GM10847 (cell line): Measurements from ENCODE around the gene KRTAP10-9.
"Not testable (repeated sequence)": the region's sequence is repeated elsewhere in the genome, so short reads cannot be mapped to it uniquely, and the experiment has no call there.

ENCODE experiments used
- POLR2A ChIP-seq: IDR thresholded peaks from 2 replicates; pipeline ENCODE4 v1.6.1; 2011; ENCODE audit not compliant: insufficient read length; ENCODE audit errors: extremely low read depth

The KRTAP10-9 gene

DNA sequence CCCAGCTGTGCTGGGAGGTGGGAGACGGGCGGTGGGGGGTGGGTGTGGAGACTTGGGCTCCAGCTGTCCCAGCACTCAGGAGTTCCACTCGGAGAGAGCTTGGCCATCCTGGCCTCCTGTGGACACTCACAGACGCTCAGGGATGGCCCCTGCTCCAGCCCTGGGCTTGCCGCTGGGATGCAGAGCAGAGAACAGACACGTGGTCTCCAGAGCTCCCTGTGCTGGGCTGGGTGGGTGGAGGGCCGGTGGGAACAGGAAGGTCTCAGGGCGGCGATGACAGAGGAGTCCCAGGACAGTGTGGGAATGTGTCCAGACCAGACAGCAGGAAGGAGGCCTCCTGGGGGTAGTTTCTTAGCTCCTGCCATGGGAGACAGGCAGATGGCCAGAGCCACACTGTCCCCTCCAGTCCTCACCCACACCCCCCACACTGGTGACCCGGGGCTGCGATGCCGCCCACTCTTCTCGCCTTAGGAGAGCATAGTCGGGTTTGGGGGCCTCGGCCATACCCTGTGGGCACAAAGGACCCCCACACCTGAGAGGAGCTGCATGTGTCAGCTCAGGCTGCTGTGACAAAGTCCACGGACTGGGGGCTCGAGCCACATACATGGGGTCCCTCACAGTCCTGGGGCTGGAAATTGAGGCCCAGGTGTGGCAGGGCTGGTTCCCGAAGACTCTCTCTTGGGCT is 2.0 kb downstream of the KRTAP10-9 start:
- no peak for TF ChIP-seq POLR2A

DNA sequence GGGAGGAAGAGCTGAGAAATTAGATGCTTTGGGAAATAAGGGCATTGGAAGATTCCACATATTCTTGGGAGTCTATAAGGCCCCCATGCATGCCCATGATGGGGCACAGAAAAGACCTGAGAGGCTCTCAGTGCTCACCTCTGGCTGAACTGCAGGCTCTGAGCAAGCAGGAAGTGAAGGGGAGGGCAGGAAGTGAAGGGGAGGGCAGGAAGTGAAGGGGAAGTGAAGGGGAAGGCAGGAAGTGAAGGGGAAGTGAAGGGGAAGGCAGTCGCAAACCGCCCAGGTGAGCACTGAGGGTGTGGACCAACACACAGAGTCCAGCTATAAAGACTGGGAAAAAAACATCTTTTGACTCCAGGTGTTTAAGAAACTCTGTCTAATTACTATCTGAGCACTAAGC is 3.5 kb downstream of the KRTAP10-9 start:
- no peak for TF ChIP-seq POLR2A

DNA sequence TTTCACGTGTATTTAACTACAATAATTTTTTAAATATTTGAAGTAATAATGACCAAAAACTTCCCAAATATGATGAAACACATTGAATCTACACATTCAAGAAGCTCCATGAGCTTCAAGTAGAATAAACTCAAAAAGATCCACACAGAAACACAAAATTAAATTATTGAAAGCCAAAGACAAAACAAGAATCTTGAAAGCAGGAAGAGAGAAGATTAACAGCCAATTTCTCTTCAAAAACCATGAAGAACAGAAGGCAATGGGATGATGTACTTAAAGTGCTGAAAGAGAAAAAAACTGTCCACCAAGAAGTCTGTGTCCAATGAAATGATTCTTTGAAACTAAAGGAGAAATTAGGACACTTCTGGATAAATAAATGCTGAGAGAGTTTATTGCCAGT is 5.2 kb downstream of the KRTAP10-9 start:
- no peak for TF ChIP-seq POLR2A

DNA sequence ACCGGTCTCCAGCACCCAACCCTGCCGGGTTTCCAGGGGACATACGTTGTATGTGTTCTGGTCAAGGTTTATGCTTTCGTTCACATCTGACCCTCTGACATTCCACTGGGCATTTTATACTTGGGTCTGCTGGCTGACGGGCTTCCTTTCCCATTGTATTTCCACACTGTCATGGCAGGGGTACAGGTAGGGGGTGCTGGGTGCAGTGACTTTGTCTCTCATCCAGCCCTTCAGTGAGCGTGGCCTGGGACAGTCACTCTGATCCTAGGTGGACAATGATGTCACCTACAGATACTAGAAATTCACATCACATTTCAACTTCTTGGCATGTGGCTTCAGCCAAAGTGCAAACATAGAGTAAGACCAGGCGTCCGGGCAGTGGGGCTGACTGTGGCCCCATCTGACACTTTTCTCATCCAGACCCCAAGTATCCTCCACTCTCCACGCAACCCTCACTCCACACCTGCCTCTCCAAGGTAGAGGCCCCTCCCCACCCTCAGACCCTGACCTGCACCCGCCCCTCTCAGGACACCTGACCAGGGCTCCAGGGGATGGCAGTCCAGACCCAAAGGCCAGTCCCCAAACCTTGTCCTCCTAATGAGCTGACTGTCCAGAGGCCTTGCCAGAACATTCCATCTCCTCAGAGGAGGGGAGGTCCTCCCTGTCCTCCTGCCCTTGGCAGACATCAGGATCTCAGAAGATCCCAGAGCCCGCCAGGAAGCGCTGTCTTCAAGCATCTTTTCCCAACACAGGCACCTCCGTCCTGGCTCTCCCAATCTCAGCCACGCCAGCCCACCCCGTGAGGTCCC is 9.5 kb downstream of the KRTAP10-9 start:
- TF ChIP-seq POLR2A, result no peak

DNA sequence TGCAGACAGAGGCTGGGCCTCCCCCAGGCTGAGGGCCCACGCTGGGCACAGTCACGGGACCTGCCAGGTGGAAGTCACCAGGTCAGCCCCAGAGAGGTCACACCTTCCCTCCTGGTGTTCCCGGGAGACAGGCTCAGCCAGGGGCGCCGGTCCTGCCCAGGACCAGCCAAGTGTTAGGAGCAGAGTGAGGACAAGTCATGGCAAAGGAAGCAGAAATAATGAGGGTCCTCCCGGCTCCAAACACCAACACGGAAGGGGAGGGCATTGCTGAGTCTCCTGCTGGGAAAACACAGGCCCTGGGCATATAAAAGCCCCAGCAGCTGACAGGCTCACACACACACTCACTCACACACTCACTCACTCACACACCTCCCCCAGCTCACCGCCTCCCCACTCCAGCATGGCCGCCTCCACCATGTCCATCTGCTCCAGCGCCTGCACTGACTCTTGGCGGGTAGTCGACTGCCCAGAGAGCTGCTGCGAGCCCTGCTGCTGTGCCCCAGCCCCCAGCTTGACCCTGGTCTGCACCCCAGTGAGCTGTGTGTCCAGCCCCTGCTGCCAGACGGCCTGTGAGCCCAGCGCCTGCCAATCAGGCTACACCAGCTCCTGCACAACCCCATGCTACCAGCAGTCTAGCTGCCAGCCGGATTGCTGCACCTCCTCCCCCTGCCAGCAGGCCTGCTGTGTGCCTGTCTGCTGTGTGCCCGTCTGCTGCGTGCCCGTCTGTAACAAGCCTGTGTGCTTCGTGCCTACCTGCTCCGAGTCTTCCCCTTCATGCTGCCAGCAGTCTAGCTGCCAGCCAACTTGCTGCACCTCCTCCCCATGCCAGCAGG is 10.3 kb downstream of the KRTAP10-9 start, which contains the start of gene KRTAP10-10:
Gene KRTAP10-10, plus strand, starts transcription at position 339 of the 833 bp plus-strand sequence. Its CDS starts 62 bp downstream, at position 401.
- TF ChIP-seq POLR2A, result no peak

DNA sequence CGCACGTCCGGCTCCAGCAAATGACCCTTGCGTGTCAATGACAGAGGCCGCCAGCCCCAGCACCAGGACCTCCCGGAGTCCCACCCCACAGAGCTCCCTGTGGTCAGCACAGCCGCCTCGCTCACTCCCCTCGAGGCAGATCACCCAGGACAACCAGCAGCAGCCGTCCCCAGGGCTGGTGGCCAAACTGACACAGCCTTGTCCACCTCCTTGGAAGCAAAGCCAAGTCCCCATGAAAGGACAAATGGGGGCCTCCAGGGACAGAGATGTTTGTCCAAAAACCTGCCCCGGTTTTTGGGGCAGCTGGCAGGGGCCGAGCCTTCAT is 12.4 kb downstream of the KRTAP10-9 start:
- no peak for TF ChIP-seq POLR2A

DNA sequence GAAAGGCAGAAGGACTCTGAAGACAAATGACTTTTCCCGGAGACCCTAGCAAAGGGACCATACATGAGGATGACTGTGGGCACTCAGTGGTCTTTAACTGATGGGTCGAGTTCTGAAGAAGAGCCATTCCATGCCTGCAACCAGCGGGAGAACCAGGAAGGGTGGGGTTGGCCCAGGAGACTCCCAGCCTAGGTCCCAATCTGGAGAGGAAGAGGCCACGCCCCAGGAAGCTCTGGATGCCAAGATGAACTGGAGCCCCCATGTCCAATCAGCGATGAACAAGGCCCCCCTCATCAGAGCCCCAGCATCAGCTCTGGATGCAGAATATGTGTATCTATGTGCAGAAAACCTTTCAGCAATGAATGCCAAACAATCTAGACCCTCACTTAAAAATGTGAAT is 13.9 kb downstream of the KRTAP10-9 start:
- TF ChIP-seq POLR2A, result no peak

DNA sequence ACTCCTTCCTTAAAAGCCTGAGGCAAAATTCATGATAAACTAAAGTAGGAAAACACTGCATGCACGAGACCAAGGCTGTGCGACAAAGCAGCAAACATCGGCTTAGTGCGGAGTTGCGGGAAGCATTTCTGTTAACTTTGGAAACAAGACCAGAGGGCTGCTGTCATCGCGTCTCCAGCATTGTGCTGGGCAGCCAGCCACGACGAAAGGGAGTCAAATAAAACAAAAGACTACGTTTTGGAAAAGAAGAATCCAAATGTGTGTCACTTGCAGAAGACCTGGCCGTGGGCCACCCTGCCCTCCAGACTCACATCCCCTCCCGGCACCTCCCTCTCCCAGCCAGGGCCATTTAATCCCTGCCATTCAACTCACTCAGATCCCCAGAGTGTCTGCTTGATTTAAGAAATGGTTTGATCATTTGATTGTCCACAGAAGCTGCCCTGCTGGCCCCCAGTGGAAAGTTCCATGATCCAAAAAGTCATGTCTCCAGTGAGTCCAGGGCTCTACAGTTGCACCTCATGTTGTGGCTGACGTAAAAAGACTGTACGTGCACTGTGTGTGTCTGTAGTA is 16.9 kb downstream of the KRTAP10-9 start:
- no peak for TF ChIP-seq POLR2A

DNA sequence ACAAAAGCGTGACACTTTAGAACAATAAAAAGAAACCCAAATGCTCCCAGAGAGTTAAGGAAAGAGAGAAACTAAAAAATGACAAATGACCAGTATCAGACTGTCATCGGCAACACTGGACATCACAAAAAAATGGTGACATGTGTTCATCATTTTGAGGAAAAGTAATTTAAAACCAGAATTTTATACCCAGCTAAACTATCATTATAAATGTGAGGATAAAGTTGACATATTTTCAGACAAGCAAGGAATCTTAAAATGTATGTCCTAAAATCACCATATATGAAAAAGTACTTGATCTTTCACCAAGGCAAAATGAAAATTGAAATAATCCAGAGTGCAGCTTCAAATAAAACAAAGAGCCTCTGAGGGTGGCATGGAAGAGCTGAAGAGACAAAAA is 18.0 kb downstream of the KRTAP10-9 start:
- TF ChIP-seq POLR2A, result no peak

DNA sequence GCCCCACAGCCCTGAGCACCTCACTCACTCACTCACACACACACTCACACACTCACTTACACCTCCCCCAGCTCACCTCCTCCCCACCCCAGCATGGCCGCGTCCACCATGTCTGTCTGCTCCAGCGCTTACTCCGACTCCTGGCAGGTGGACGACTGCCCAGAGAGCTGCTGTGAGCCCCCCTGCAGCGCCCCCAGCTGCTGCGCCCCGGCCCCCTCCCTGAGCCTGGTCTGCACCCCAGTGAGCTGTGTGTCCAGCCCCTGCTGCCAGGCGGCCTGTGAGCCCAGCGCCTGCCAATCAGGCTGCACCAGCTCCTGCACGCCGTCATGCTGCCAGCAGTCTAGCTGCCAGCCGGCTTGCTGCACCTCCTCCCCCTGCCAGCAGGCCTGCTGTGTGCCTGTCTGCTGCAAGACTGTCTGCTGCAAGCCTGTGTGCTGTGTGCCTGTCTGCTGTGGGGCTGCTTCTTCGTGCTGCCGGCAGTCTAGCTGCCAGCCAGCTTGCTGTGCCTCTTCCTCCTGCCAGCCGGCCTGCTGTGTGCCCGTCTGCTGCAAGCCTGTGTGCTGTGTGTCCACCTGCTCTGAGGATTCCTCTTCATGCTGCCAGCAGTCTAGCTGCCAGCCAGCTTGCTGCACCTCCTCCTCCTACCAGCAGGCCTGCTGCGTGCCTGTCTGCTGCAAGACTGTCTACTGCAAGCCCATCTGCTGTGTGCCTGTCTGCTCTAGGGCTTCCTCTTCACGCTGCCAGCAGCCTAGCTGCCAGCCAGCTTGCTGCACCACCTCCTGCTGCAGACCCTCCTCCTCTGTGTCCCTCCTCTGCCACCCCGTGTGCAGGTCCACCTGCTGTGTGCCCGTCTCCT is 19.7 kb downstream of the KRTAP10-9 start, which contains the start of gene KRTAP10-11:
Gene KRTAP10-11, plus strand, starts transcription at position 49 of the 856 bp plus-strand sequence. Its CDS starts 45 bp downstream, at position 94.
- not testable (repeated sequence) for TF ChIP-seq POLR2A

DNA sequence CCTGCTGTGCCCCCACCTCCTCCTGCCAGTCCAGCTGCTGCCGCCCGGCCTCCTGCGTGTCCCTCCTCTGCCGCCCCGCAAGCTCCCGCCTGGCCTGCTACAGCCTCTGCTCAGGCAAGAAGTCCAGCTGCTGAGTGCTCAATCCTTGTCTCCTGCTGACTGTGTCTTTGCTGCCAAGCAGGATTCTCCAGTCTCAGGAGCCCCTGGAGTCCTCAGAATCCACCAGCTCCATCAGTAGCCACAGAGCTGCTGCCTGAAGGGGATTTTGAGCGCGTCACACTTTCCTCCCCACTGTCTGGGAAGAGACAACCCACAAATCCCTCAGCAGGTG is 20.3 kb downstream of the KRTAP10-9 start:
- no peak for TF ChIP-seq POLR2A

DNA sequence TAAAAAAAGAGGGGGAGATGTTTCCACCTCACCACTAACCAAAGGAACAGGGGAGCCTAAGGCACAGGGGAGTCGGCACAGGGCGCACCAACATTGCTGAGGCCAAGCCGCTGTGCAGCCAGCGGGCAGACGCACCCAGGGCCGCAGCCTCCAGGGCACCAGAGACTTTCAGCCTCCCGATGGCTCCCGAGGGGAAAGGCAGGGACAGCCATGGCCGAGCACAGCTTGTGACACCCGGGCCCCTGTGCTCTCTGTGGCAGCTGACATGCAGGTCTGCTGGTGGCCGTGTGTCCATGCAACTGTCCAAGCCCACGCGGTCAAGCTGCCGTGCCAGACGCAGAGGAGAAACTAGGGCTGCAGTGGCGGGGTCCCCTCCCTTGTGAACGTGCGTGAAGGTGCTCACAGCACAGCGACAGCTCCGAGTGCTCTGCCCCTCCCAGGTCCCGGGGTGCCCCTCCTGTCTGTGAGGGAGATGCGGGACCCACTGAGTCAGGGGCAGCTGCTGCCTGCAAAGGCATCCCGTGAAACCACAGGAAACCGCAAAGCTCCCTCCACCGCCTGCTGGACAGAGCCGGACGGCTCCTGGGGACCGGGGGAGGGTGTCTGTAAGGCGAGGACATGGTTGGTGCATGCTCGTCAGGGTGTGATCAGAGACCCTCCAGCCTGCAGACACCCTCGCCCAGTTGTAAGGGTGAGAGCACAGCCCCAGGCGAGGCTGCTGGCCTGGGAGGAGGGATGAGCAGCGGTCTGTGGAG is 21.8 kb downstream of the KRTAP10-9 start:
- no peak for TF ChIP-seq POLR2A

DNA sequence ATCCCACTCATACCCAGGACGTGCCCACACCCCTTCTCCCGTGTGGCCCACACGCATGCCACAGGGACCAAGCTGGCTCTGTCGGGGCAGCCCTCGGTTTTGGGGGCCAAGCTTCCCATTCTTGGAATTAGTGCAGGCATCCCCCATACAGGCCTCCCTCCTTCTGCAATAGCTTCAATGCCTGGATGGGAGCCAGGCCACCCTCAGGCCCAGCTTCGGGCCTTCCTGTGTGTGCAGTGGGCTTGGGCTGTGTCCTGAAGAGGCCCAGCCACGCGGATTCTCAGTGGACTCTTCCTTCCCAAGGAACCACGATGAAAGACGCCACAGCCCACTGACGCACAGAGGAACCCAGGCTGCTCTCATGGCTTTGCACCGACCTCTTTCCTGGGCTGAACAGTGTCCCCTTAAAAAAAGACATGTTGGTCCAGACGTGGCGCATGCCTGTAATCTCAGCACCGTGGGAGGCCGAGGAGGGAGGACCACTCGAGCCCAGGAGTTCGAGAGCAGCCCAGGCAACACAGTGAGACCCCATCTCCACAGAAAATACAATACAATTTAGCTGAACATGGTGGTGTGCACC is 22.7 kb downstream of the KRTAP10-9 start:
- TF ChIP-seq POLR2A, result no peak
